ENCODE data around the gene OLFML1. TPM values are rescaled to one million over a fixed set of nuclear protein-coding genes. Genes with fewer than 3 reads are reported as not detected.

Gene OLFML1
- total RNA-seq, 1 experiment from 2014 or later, result not detected

GRCh38 chr11:7543302-7543701 lies 58.0 kb downstream of the OLFML1 start:
- DNase-seq (ENCODE audit: unreplicated experiment), result no peak
- ChIA-PET POLR2A (interaction anchor here (0.5 kb wide), 1 partner anchor 447 kb away, joined by 3 read pairs; no protein-coding TSS in a partner anchor), CTCF (interaction anchor here (0.7 to 6.4 kb wide), 6 partner anchors 28 to 443 kb away, joined by 3 to 38 read pairs (median 4); partner anchors contain the start of genes EIF3F and PPFIBP2)
- no peaks in the 10 kb centered on the region for H3K27me3 Mint-ChIP-seq (ENCODE audit: insufficient read depth, unreplicated experiment)
- no peaks in the 10 kb centered on the region for H3K9me3 Mint-ChIP-seq (ENCODE audit: unreplicated experiment)
- TF ChIP-seq, protein P1, sequence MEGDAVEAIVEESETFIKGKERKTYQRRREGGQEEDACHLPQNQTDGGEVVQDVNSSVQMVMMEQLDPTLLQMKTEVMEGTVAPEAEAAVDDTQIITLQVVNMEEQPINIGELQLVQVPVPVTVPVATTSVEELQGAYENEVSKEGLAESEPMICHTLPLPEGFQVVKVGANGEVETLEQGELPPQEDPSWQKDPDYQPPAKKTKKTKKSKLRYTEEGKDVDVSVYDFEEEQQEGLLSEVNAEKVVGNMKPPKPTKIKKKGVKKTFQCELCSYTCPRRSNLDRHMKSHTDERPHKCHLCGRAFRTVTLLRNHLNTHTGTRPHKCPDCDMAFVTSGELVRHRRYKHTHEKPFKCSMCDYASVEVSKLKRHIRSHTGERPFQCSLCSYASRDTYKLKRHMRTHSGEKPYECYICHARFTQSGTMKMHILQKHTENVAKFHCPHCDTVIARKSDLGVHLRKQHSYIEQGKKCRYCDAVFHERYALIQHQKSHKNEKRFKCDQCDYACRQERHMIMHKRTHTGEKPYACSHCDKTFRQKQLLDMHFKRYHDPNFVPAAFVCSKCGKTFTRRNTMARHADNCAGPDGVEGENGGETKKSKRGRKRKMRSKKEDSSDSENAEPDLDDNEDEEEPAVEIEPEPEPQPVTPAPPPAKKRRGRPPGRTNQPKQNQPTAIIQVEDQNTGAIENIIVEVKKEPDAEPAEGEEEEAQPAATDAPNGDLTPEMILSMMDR (IDR thresholded peaks at IDR 0.05; ENCODE audit: unreplicated experiment), result no peak
- H3K27ac Mint-ChIP-seq (ENCODE audit: low read depth, unreplicated experiment), result no peak overlapping the region
- H3K36me3 Mint-ChIP-seq (ENCODE audit: insufficient read depth, unreplicated experiment), result no peaks in the 10 kb centered on the region
- intact Hi-C loops (cut with micrococcal nuclease), result no loop called here
- no peak overlapping the region for H3K4me3 Mint-ChIP-seq (ENCODE audit: unreplicated experiment)
- H3K4me1 Mint-ChIP-seq (ENCODE audit: insufficient read depth, unreplicated experiment), result peaks cover 8% of the 10 kb centered on the region
- BruUV-seq (replicated peaks), result no TSS peak

GRCh38 chr11:7544021-7544420 lies 58.7 kb downstream of the OLFML1 start:
- intact Hi-C loops (cut with micrococcal nuclease), result no loop called here
- peaks cover 8% of the 10 kb centered on the region for H3K4me1 Mint-ChIP-seq (ENCODE audit: insufficient read depth, unreplicated experiment)
- no TSS peak for BruUV-seq (replicated peaks)
- no peaks in the 10 kb centered on the region for H3K36me3 Mint-ChIP-seq (ENCODE audit: insufficient read depth, unreplicated experiment)
- H3K27me3 Mint-ChIP-seq (ENCODE audit: insufficient read depth, unreplicated experiment), result no peaks in the 10 kb centered on the region
- ChIA-PET CTCF (interaction anchor here (1.1 to 6.4 kb wide), 2 partner anchors 27 to 443 kb away, joined by 4 to 38 read pairs; partner anchors contain the start of gene EIF3F), POLR2A (interaction anchor here (1.5 kb wide), 1 partner anchor 8 kb away, joined by 3 read pairs; no protein-coding TSS in a partner anchor)
- no peak overlapping the region for H3K27ac Mint-ChIP-seq (ENCODE audit: low read depth, unreplicated experiment)
- H3K4me3 Mint-ChIP-seq (ENCODE audit: unreplicated experiment), result no peak overlapping the region
- no peaks in the 10 kb centered on the region for H3K9me3 Mint-ChIP-seq (ENCODE audit: unreplicated experiment)
- TF ChIP-seq, protein P1 (IDR thresholded peaks at IDR 0.05; ENCODE audit: unreplicated experiment), result no peak
- DNase-seq (ENCODE audit: unreplicated experiment), result no peak

DNA sequence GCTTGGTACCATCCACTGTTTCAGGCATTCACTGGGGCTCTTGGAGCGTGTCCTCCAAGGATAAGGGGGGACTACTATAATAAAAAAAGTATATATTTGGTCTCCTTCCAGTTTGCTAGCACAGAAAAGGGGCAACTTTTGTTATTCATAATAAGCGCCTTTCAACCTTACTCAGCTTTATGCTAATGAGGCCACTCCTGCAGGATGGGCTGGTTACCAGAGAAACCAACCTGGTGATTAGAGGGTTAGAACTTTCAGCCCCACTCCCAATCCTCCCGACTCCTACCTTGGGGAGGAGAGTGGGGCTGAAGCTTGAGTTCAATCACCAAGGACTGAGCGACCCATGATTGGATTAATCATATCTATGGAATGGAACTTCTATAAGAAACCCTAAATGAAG lies 60.3 kb downstream of the OLFML1 start:
- no TSS peak for BruUV-seq (replicated peaks)
- intact Hi-C loops (cut with micrococcal nuclease), result no loop called here
- no peak overlapping the region for H3K4me3 Mint-ChIP-seq (ENCODE audit: unreplicated experiment)
- no peak for DNase-seq (ENCODE audit: unreplicated experiment)
- H3K27me3 Mint-ChIP-seq (ENCODE audit: insufficient read depth, unreplicated experiment), result no peaks in the 10 kb centered on the region
- H3K36me3 Mint-ChIP-seq (ENCODE audit: insufficient read depth, unreplicated experiment), result no peaks in the 10 kb centered on the region
- no peak overlapping the region for H3K27ac Mint-ChIP-seq (ENCODE audit: low read depth, unreplicated experiment)
- ChIA-PET POLR2A (no interaction called here), CTCF (interaction anchor here (0.6 to 6.4 kb wide), 7 partner anchors 26 to 446 kb away, joined by 3 to 38 read pairs (median 3); partner anchors contain the start of gene PPFIBP2)
- H3K4me1 Mint-ChIP-seq (ENCODE audit: insufficient read depth, unreplicated experiment), result peaks cover 8% of the 10 kb centered on the region
- TF ChIP-seq, protein P1 (IDR thresholded peaks at IDR 0.05; ENCODE audit: unreplicated experiment), result no peak
- no peaks in the 10 kb centered on the region for H3K9me3 Mint-ChIP-seq (ENCODE audit: unreplicated experiment)

DNA sequence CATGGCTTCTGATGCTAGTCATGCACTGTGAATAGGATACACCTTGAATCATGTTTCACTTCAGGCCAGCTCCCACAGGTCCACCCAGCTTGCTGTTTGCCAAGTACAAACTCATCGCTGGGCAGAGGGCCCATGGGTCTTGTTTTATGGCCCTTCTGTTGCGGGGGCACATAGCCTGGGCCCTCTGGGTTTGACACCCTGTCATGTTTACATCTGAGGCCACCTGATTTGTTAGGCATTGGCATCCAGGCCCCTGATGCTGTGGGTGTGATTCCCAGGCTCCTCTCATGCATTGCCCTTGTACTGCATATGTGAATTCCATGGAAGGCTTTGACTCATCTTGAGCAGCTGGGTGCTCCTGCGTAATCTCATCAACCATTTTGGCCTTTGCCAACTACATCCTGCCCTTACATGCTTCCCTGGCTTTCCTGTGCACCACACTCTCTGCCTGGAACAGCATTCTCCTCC lies 61.1 kb downstream of the OLFML1 start:
- intact Hi-C loops (cut with micrococcal nuclease), result no loop called here
- ChIA-PET POLR2A (no interaction called here), CTCF (interaction anchor here (0.6 to 6.4 kb wide), 7 partner anchors 25 to 447 kb away, joined by 3 to 38 read pairs (median 4); partner anchors contain the start of gene EIF3F)
- Mint-ChIP-seq H3K27ac (ENCODE audit: low read depth, unreplicated experiment) (no peak overlapping the region), H3K9me3 (ENCODE audit: unreplicated experiment) (no peaks in the 10 kb centered on the region), H3K27me3 (ENCODE audit: insufficient read depth, unreplicated experiment) (no peaks in the 10 kb centered on the region), H3K36me3 (ENCODE audit: insufficient read depth, unreplicated experiment) (no peaks in the 10 kb centered on the region), H3K4me1 (ENCODE audit: insufficient read depth, unreplicated experiment) (peaks cover 10% of the 10 kb centered on the region), H3K4me3 (ENCODE audit: unreplicated experiment) (no peak overlapping the region)
- BruUV-seq (replicated peaks), result no TSS peak
- peak; percentile 49 for DNase-seq (ENCODE audit: unreplicated experiment)
- TF ChIP-seq, protein P1 (IDR thresholded peaks at IDR 0.05; ENCODE audit: unreplicated experiment), result no peak
